WTC11 (cell line): ENCODE measurements around the gene MICU2. TPM values are rescaled to one million over a fixed set of nuclear protein-coding genes. Genes with fewer than 3 reads are reported as not detected.
A peak's percentile ranks its signal among the peaks of the same experiment; 100 is the strongest.

ENCODE experiments used
- ATAC-seq: fragments of 200-7000 bp; cut with Tn5 transposase; 2 replicates; pipeline ENCODE4 v1.10.0; 2021; ENCODE audit warnings: mild to moderate bottlenecking, moderate library complexity
- CTCF ChIA-PET: fragments of 300-600 bp; sonication (Branson Sonifier 250); formaldehyde crosslinking; loops from one replicate; lab custom pipeline; 2021; ENCODE audit warnings: antibody characterized with exemption; lab: Charles Lee
- POLR2A ChIA-PET: fragments of 350-600 bp; sonication (Branson Sonifier 250); formaldehyde crosslinking; loops from one replicate; lab custom pipeline; 2021; ENCODE audit warnings: antibody characterized with exemption; lab: Charles Lee
- DNase-seq: peaks from one replicate; pipeline ENCODE4 v3.0.0; 2021; ENCODE audit warnings: low spot score
- H3K27ac Mint-ChIP-seq: 2 replicates; pipeline ENCODE4 v1.8.0; 2021; ENCODE audit warnings: mixed read lengths
- H3K27me3 Mint-ChIP-seq: 2 replicates; pipeline ENCODE4 v1.8.0; 2021; ENCODE audit warnings: low read depth, mild to moderate bottlenecking, moderate library complexity, mixed read lengths
- H3K36me3 Mint-ChIP-seq: 2 replicates; pipeline ENCODE4 v1.8.0; 2021; ENCODE audit warnings: mixed read lengths
- H3K4me1 Mint-ChIP-seq: 2 replicates; pipeline ENCODE4 v1.8.0; 2022; ENCODE audit warnings: mixed read lengths
- H3K4me3 Mint-ChIP-seq: 2 replicates; pipeline ENCODE4 v1.8.0; 2021; ENCODE audit warnings: mild to moderate bottlenecking, moderate library complexity, mixed read lengths
- H3K9me3 Mint-ChIP-seq: 2 replicates; pipeline ENCODE4 v1.8.0; 2021; ENCODE audit warnings: mixed read lengths
- CREB1 ChIP-seq: sonication (generic); formaldehyde crosslinking; IDR thresholded peaks from 2 replicates; pipeline ENCODE4 v1.8.0; 2023; ENCODE audit warnings: mild to moderate bottlenecking, missing genetic modification reagents
- CREM ChIP-seq: sonication (generic); formaldehyde crosslinking; IDR thresholded peaks from 2 replicates; pipeline ENCODE4 v1.8.1; 2022; ENCODE audit warnings: mild to moderate bottlenecking, missing genetic modification reagents, moderate library complexity
- EMX1 ChIP-seq: fragments of 250-450 bp; sonication (Bioruptor Pico); IDR thresholded peaks from 2 replicates; pipeline ENCODE4 v1.8.0; 2021; ENCODE audit warnings: mild to moderate bottlenecking
- ESRRA ChIP-seq: sonication (generic); formaldehyde crosslinking; IDR thresholded peaks from 2 replicates; pipeline ENCODE4 v1.8.1; 2022; ENCODE audit warnings: mild to moderate bottlenecking, missing genetic modification reagents, borderline replicate concordance
- ETV6 ChIP-seq: sonication (generic); formaldehyde crosslinking; IDR thresholded peaks from 2 replicates; pipeline ENCODE4 v1.8.1; 2022; ENCODE audit warnings: mild to moderate bottlenecking, missing genetic modification reagents
- MYBL2 ChIP-seq: sonication (generic); formaldehyde crosslinking; IDR thresholded peaks from 2 replicates; pipeline ENCODE4 v1.8.1; 2023; ENCODE audit warnings: mild to moderate bottlenecking, moderate library complexity, missing genetic modification reagents
- NR3C1 ChIP-seq: sonication (generic); formaldehyde crosslinking; conservative IDR thresholded peaks from 2 replicates; pipeline ENCODE4 v1.8.1; 2023; ENCODE audit warnings: low read depth, mild to moderate bottlenecking, missing genetic modification reagents
- SOX15 ChIP-seq: fragments of 250-450 bp; sonication (Bioruptor Pico); IDR thresholded peaks from 2 replicates; pipeline ENCODE4 v1.9.0; 2021; ENCODE audit warnings: mild to moderate bottlenecking
- SP1 ChIP-seq: sonication (generic); formaldehyde crosslinking; conservative IDR thresholded peaks from 2 replicates; pipeline ENCODE4 v1.8.1; 2022; ENCODE audit warnings: missing genetic modification reagents
- ZNF263 ChIP-seq: sonication (generic); formaldehyde crosslinking; IDR thresholded peaks from 2 replicates; pipeline ENCODE4 v1.8.1; 2022; ENCODE audit warnings: low read depth, mild to moderate bottlenecking, moderate library complexity, missing genetic modification reagents
- ZNF671 ChIP-seq: fragments of 250-450 bp; sonication (Bioruptor Pico); IDR thresholded peaks from 2 replicates; pipeline ENCODE4 v1.8.0; 2021; ENCODE audit warnings: mild to moderate bottlenecking
- total RNA-seq: library from RNA; stranded (reverse); gene quantifications from 3 replicates; pipeline ENCODE4 v1.2.3, GENCODE V29; 2021
- TF ChIP-seq, protein P1 (sequence below): fragments of 200-600 bp; IDR thresholded peaks from 2 replicates; pipeline ENCODE4 v1.8.0; 2022; ENCODE audit warnings: antibody characterized with exemption
- TF ChIP-seq, protein P2 (sequence below): sonication (generic); formaldehyde crosslinking; IDR thresholded peaks from 2 replicates; pipeline ENCODE4 v1.8.1; 2022; ENCODE audit warnings: missing genetic modification reagents, borderline replicate concordance
- TF ChIP-seq, protein P3 (sequence below): sonication (generic); formaldehyde crosslinking; IDR thresholded peaks from 2 replicates; pipeline ENCODE4 v1.8.1; 2023; ENCODE audit warnings: mild to moderate bottlenecking, moderate library complexity, missing genetic modification reagents
- TF ChIP-seq, protein P4 (sequence below): sonication (generic); formaldehyde crosslinking; IDR thresholded peaks from 2 replicates; pipeline ENCODE4 v1.8.1; 2023; ENCODE audit warnings: mild to moderate bottlenecking, missing genetic modification reagents

Gene MICU2
- total RNA-seq, 1 experiment from 2014 or later, result 33.8 TPM

DNA sequence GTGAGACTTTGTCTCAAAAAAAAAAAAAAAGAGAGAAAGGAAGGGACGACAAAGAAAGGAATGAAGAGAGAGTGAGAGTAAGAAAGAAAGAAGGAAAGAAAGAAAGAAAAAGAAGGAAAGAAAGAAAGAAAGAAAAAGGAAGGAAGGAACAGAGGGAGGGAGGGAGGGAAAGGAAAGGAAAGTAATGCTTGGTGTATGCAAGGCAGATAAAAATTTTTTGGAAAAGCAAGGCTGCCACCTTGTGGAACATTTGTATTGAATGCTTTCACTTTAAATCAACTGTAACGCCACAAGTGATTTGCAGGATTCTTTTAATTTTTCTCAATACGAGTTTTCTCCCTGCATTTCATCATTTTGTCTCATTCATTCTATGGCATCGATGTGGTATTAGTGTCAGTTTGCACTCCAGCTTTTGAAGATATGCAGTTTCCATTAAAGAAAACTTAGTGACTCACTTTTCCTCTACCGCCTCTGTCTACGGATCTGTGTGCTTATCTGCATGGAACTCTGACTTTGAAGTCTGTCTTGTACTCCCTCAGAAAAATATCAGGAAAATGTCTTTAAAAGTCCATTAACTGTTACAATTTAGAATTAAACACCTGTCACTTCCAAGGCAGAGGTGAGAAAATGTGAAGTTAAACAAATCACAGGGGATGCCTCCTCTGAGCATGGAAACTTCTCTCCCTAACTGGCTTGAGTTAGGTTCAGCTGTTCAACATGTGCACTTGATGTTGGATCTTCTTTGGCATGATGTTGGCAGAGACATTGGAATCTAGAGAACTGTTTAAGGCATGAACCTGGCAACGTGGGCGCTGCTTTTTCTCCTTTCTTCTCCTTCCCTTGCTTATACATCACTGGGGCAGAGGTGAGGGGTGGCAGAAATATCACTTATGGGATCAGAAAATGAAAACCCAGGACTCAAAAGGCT, 124.8 kb downstream of the MICU2 start:
- ATAC-seq (peak; percentile 25), DNase-seq (no peak)
- ChIA-PET POLR2A (no interaction called here), CTCF (interaction anchor here (1.2 to 2.4 kb wide), 2 partner anchors 181 to 237 kb away, joined by 6 to 11 read pairs; no protein-coding TSS in a partner anchor)
- Mint-ChIP-seq H3K36me3 (no peaks in the 10 kb centered on the region), H3K4me1 (peaks cover 4% of the 10 kb centered on the region), H3K9me3 (no peaks in the 10 kb centered on the region), H3K4me3 (peak overlapping the region; percentile 18; the same call in 1 of the 2 replicates), H3K27me3 (no peaks in the 10 kb centered on the region), H3K27ac (no peak overlapping the region)
- TF ChIP-seq EMX1 (CRISPR knock-in tag), result no peak
- TF ChIP-seq, protein P1, sequence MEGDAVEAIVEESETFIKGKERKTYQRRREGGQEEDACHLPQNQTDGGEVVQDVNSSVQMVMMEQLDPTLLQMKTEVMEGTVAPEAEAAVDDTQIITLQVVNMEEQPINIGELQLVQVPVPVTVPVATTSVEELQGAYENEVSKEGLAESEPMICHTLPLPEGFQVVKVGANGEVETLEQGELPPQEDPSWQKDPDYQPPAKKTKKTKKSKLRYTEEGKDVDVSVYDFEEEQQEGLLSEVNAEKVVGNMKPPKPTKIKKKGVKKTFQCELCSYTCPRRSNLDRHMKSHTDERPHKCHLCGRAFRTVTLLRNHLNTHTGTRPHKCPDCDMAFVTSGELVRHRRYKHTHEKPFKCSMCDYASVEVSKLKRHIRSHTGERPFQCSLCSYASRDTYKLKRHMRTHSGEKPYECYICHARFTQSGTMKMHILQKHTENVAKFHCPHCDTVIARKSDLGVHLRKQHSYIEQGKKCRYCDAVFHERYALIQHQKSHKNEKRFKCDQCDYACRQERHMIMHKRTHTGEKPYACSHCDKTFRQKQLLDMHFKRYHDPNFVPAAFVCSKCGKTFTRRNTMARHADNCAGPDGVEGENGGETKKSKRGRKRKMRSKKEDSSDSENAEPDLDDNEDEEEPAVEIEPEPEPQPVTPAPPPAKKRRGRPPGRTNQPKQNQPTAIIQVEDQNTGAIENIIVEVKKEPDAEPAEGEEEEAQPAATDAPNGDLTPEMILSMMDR, result peak; percentile 53

DNA sequence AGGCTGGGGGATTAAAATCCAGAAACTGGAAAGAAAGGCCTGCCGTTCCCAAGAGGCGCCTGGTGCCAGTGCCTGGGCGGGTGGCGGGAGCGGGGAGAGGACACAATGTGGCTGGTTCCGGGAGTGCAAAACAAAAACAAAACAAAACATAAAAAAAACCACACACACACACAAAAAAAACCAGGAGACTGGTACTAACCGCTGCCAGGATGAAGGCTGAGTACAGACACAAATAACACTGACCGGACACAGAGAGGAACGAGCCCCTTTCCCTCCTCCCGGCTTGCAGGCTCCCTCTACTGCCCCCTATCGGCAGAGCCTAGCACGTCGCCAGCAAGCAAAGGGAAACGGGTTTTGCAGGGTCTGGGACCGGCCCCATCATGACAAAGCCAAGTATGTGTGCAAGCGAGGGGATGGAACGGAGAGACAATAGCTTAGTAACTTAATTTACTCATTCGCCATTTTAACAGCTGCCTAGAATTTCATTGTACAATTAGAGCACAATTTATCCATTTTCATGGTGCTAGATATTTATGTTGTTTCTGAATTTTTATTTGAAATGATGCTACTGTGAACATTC, 127.0 kb downstream of the MICU2 start:
- TF ChIP-seq ZNF263 (CRISPR knock-in tag), result peak; percentile 36; the same call in 1 of the 2 replicates
- TF ChIP-seq ESRRA (CRISPR knock-in tag), result no peak
- 0 out of 2 replicates have a peak, but pooled peaks have one; percentile 28 for TF ChIP-seq SP1
- TF ChIP-seq, protein P2, sequence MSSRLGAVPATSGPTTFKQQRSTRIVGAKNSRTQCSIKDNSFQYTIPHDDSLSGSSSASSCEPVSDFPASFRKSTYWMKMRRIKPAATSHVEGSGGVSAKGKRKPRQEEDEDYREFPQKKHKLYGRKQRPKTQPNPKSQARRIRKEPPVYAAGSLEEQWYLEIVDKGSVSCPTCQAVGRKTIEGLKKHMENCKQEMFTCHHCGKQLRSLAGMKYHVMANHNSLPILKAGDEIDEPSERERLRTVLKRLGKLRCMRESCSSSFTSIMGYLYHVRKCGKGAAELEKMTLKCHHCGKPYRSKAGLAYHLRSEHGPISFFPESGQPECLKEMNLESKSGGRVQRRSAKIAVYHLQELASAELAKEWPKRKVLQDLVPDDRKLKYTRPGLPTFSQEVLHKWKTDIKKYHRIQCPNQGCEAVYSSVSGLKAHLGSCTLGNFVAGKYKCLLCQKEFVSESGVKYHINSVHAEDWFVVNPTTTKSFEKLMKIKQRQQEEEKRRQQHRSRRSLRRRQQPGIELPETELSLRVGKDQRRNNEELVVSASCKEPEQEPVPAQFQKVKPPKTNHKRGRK, result 0 out of 2 replicates have a peak, but pooled peaks have one; percentile 46
- TF ChIP-seq ZNF671 (CRISPR knock-in tag), result no peak
- no peak for TF ChIP-seq MYBL2 (CRISPR knock-in tag)
- TF ChIP-seq, protein P1, result peak; percentile 96
- TF ChIP-seq, protein P3, sequence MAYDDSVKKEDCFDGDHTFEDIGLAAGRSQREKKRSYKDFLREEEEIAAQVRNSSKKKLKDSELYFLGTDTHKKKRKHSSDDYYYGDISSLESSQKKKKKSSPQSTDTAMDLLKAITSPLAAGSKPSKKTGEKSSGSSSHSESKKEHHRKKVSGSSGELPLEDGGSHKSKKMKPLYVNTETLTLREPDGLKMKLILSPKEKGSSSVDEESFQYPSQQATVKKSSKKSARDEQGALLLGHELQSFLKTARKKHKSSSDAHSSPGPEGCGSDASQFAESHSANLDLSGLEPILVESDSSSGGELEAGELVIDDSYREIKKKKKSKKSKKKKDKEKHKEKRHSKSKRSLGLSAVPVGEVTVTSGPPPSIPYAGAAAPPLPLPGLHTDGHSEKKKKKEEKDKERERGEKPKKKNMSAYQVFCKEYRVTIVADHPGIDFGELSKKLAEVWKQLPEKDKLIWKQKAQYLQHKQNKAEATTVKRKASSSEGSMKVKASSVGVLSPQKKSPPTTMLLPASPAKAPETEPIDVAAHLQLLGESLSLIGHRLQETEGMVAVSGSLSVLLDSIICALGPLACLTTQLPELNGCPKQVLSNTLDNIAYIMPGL (CRISPR knock-in tag), result peak; percentile 49; the same call in 1 of the 2 replicates
- Mint-ChIP-seq H3K4me3 (peak overlapping the region; percentile 70), H3K27me3 (no peaks in the 10 kb centered on the region), H3K36me3 (no peaks in the 10 kb centered on the region), H3K4me1 (peaks cover 4% of the 10 kb centered on the region), H3K9me3 (peaks cover 2% of the 10 kb centered on the region; the same call in 1 of the 2 replicates), H3K27ac (peak overlapping the region; percentile 52; the same call in 1 of the 2 replicates)
- ChIA-PET CTCF (interaction anchor here (0.6 to 2.5 kb wide), 48 partner anchors 9 to 552 kb away, joined by 3 to 69 read pairs (median 4); partner anchors contain the start of genes MRPL57, SKA3 and ZDHHC20), POLR2A (interaction anchor here (0.7 to 0.9 kb wide), 3 partner anchors 179 to 301 kb away, joined by 3 read pairs; partner anchors contain the start of genes MRPL57 and SKA3)
- peak; percentile 93 for DNase-seq
- ATAC-seq, result peak; percentile 89

DNA sequence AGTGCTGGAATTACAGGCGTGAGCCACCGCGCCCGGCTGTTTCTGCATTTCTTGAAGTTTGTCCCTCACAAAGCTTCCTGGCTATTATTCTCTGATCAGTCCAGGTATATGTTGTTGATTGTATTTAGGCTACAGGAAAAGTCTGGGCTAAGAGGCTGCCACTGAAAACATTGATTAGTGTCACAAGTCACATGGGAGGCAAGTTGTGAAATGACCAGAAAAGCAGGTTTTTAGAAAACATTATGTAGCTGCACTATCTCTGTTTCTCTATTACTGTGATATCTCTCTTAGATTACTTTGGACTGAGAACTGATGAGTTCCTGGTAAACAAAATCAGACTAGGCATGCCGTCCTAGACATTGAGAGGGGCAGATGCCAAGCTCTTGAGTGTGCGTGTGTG, 128.9 kb downstream of the MICU2 start:
- H3K27ac Mint-ChIP-seq, result no peak overlapping the region
- ChIA-PET POLR2A (no interaction called here), CTCF (interaction anchor here (1.3 kb wide), 1 partner anchor 17 kb away, joined by 3 read pairs; no protein-coding TSS in a partner anchor)
- H3K36me3 Mint-ChIP-seq, result peaks cover 9% of the 10 kb centered on the region
- no peak overlapping the region for H3K4me3 Mint-ChIP-seq
- peaks cover 16% of the 10 kb centered on the region for H3K9me3 Mint-ChIP-seq
- ATAC-seq (no peak), DNase-seq (no peak)
- peaks cover 4% of the 10 kb centered on the region for H3K4me1 Mint-ChIP-seq
- H3K27me3 Mint-ChIP-seq, result peaks cover 3% of the 10 kb centered on the region
- TF ChIP-seq SOX15 (CRISPR knock-in tag), result no peak
- TF ChIP-seq CREM, result no peak
- no peak for TF ChIP-seq ETV6
- TF ChIP-seq, protein P4, sequence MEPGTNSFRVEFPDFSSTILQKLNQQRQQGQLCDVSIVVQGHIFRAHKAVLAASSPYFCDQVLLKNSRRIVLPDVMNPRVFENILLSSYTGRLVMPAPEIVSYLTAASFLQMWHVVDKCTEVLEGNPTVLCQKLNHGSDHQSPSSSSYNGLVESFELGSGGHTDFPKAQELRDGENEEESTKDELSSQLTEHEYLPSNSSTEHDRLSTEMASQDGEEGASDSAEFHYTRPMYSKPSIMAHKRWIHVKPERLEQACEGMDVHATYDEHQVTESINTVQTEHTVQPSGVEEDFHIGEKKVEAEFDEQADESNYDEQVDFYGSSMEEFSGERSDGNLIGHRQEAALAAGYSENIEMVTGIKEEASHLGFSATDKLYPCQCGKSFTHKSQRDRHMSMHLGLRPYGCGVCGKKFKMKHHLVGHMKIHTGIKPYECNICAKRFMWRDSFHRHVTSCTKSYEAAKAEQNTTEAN, result no peak
- TF ChIP-seq CREB1 (CRISPR knock-in tag), result no peak
- TF ChIP-seq NR3C1 (CRISPR knock-in tag), result no peak
